AG04450 (cell line): ENCODE results near the gene KIF25. TPM values are rescaled to one million over a fixed set of nuclear protein-coding genes. Genes with fewer than 3 reads are reported as not detected.

ENCODE experiments used
- CTCF ChIA-PET: fragments of 300-600, 350-600 bp; formaldehyde crosslinking; extraction: SDS; loops from one replicate; lab custom pipeline; 2022; ENCODE audit warnings: antibody characterized with exemption, inconsistent platforms; lab: Charles Lee
- POLR2A ChIA-PET: fragments of 350-600 bp; formaldehyde crosslinking; extraction: SDS; loops from one replicate; lab custom pipeline; 2021; ENCODE audit warnings: antibody characterized with exemption, inconsistent platforms; lab: Yijun Ruan, JAX
- DNase-seq: peaks from one replicate; pipeline ENCODE4 v3.0.0-alpha.2; 2011; ENCODE audit warnings: low read depth, low spot score
- H3K27ac ChIP-seq: one replicate; pipeline ENCODE4 v1.5.1; 2012; ENCODE audit warnings: low read depth, low read length, control low read depth
- H3K27me3 ChIP-seq: one replicate; pipeline ENCODE4 v1.6.0; 2012; ENCODE audit warnings: low read length; ENCODE audit not compliant: control insufficient read depth, insufficient read depth
- H3K4me3 ChIP-seq: 2 replicates; pipeline ENCODE4 v1.5.1; 2011; ENCODE audit warnings: mild to moderate bottlenecking, low read depth, low read length, control low read depth
- H3K9me3 ChIP-seq: 2 replicates; pipeline ENCODE4 v1.5.1; 2012; ENCODE audit warnings: low read length; ENCODE audit not compliant: control insufficient read depth, insufficient read depth
- CTCF ChIP-seq: IDR thresholded peaks from 2 replicates; pipeline ENCODE4 v1.5.1; 2011; ENCODE audit warnings: low read depth, low read length, control low read depth, inconsistent platforms
- polyA plus RNA-seq: library from polyadenylated mRNA; depleted of rRNA; stranded (reverse); fragments of >200 nt; gene quantifications from 2 replicates; pipeline ENCODE4 v1.2.3, GENCODE V29; 2011

Gene KIF25
- polyA plus RNA-seq, 1 experiment: not detected

GRCh38 chr6:168088161-168089053 is 90.9 kb downstream of the KIF25 start:
- H3K27me3 ChIP-seq: peaks cover 2% of the 10 kb centered on the region
- H3K4me3 ChIP-seq: no peak overlapping the region
- DNase-seq: peak; percentile 61
- H3K9me3 ChIP-seq: peaks cover 44% of the 10 kb centered on the region
- peak overlapping the region; percentile 57 for H3K27ac ChIP-seq
- POLR2A ChIA-PET: no interaction called here
- no peak for TF ChIP-seq CTCF
- CTCF ChIA-PET: interaction anchor here (0.7 kb wide), 1 partner anchor 45 kb away, joined by 3 read pairs; no protein-coding TSS in a partner anchor

- H3K27ac ChIP-seq: no peak overlapping the region
- no peak for TF ChIP-seq CTCF
- DNase-seq: no peak
- ChIA-PET POLR2A (interaction anchor here (0.5 kb wide), 1 partner anchor 1363 kb away, joined by 3 read pairs; no protein-coding TSS in a partner anchor), CTCF (interaction anchor here (0.7 kb wide), 1 partner anchor 44 kb away, joined by 3 read pairs; no protein-coding TSS in a partner anchor)
- peaks cover 42% of the 10 kb centered on the region for H3K9me3 ChIP-seq
- H3K27me3 ChIP-seq: no peaks in the 10 kb centered on the region
- no peak overlapping the region for H3K4me3 ChIP-seq
Measured at GRCh38 chr6:168089186-168090063, 92.0 kb downstream of the KIF25 start.

GRCh38 chr6:168090064-168090690 is 92.7 kb downstream of the KIF25 start:
- CTCF ChIA-PET: no interaction called here
- H3K4me3 ChIP-seq: no peak overlapping the region
- no peak for TF ChIP-seq CTCF

GRCh38 chr6:168090706-168091105 is 93.2 kb downstream of the KIF25 start:
- TF ChIP-seq CTCF: no peak
- H3K27ac ChIP-seq: no peak overlapping the region

More at GRCh38 chr6:168090064-168090690, 92.7 kb downstream of the KIF25 start:
- POLR2A ChIA-PET: interaction anchor here (0.5 kb wide), 1 partner anchor 1364 kb away, joined by 3 read pairs; no protein-coding TSS in a partner anchor
- Histone ChIP-seq H3K27me3 (no peaks in the 10 kb centered on the region), H3K27ac (no peak overlapping the region), H3K9me3 (peaks cover 42% of the 10 kb centered on the region)
- no peak for DNase-seq

More at GRCh38 chr6:168090706-168091105, 93.2 kb downstream of the KIF25 start:
- CTCF ChIA-PET: no interaction called here
- no peaks in the 10 kb centered on the region for H3K27me3 ChIP-seq
- peaks cover 42% of the 10 kb centered on the region for H3K9me3 ChIP-seq
- DNase-seq: no peak
- no peak overlapping the region for H3K4me3 ChIP-seq
- POLR2A ChIA-PET: no interaction called here
